Kidney (tissue), 14 donors: ENCODE data around the gene PKD2. TPM values are rescaled to one million over a fixed set of nuclear protein-coding genes. Genes with fewer than 3 reads are reported as not detected.

Experiments
- DNase-seq, 5 donors: peaks; one replicate each; pipeline ENCODE4 v3.0.0-alpha.2; 2013 to 2020
- FAIRE-seq: peaks from 2 replicates; lab custom pipeline; 2012; peaks lifted over from hg19 to GRCh38; lab: Jason Lieb, UNC
- H3K27ac ChIP-seq, 2 donors: one replicate each; pipeline ENCODE4 v1.7.0; 2013; ENCODE audit warnings: low read depth in 2 of 2, low read length in 2 of 2, inconsistent platforms in 1 of 2
- H3K27me3 ChIP-seq: one replicate; pipeline ENCODE4 v1.7.1; 2013; ENCODE audit warnings: low read length, inconsistent platforms; ENCODE audit not compliant: control insufficient read depth, insufficient read depth
- H3K36me3 ChIP-seq, 3 donors: one replicate each; pipeline versions ENCODE4 v1.7.0 to v1.7.1; 2013; ENCODE audit warnings: low read length in 3 of 3, control low read depth in 1 of 3, inconsistent platforms in 1 of 3; ENCODE audit not compliant: insufficient read depth in 3 of 3, control insufficient read depth in 2 of 3
- H3K4me1 ChIP-seq, 3 donors: one replicate each; pipeline versions ENCODE4 v1.7.0 to v1.7.1; 2013; ENCODE audit warnings: low read length in 3 of 3, inconsistent platforms in 1 of 3, low read depth in 1 of 3; ENCODE audit not compliant: control insufficient read depth in 2 of 3, insufficient read depth in 2 of 3
- H3K4me3 ChIP-seq, 3 donors: one replicate each; pipeline versions ENCODE4 v1.7.0 to v1.8.1; 2013; ENCODE audit warnings: low read length in 3 of 3, control low read depth in 1 of 3, inconsistent platforms in 1 of 3
- H3K9ac ChIP-seq, 3 donors: one replicate each; pipeline versions ENCODE4 v1.7.0 to v1.7.1; 2013; ENCODE audit warnings: low read length in 3 of 3, control low read depth in 1 of 3, inconsistent platforms in 1 of 3
- H3K9me3 ChIP-seq, 3 donors: one replicate each; pipeline versions ENCODE4 v1.7.0 to v1.7.1; 2013; ENCODE audit warnings: low read length in 3 of 3, control low read depth in 1 of 3, inconsistent platforms in 1 of 3; ENCODE audit not compliant: control insufficient read depth in 2 of 3, insufficient read depth in 1 of 3
- intact Hi-C: fragments of 100-400 bp; cut with DNase I; formaldehyde crosslinking; loops from one replicate; pipeline ENCODE4 v1.11.1; 2022
- polyA plus RNA-seq: library from polyadenylated mRNA; stranded (reverse); fragments of 350-450 nt; fragmentation: Illumina TruSeq; extraction: RNeasy Lipid Tissue Mini Kit (QIAGEN cat#74804); gene quantifications from one replicate; pipeline ENCODE4 v1.2.3, GENCODE V29; 2014; ENCODE audit warnings: low read depth, low replicate concordance; ENCODE audit not compliant: insufficient read depth
- total RNA-seq: library from RNA; stranded (reverse); fragmentation: NEBNext Ultra II Directional; extraction: Animal tissue kit (Norgen Biotek cat#: 25700); gene quantifications from one replicate; pipeline ENCODE4 v1.2.1, GENCODE V29; 2021
- TF ChIP-seq, protein P1 (sequence below): IDR thresholded peaks from 3 replicates; pipeline ENCODE4 v1.5.1; 2012; ENCODE audit warnings: mild to moderate bottlenecking, moderate library complexity, borderline replicate concordance; ENCODE audit not compliant: insufficient read depth; ENCODE audit errors: extremely low read depth
- donor health status: control.
- donor health status: control.
- donor health status: control.
- donor health status: control.
- donor health status: control.
- donor health status: DM: yes; HTN: yes; CAD: no.
- donor health status: Normal renal cell carcinoma (clear cell type).

PKD2 gene
- total and polyA plus RNA-seq, 2 donors from 2014 or later, result 21.2 to 92.6 TPM

- Histone ChIP-seq H3K4me3 (no peak overlapping the region), H3K36me3 (no peaks in the 10 kb centered on the region), H3K27ac (no peak overlapping the region), H3K9ac (no peak overlapping the region), H3K4me1 (no peaks in the 10 kb centered on the region), H3K9me3 (no peaks in the 10 kb centered on the region), H3K27me3 (no peaks in the 10 kb centered on the region)
- DNase-seq (no peak), FAIRE-seq (no peak)
- TF ChIP-seq, protein P1, sequence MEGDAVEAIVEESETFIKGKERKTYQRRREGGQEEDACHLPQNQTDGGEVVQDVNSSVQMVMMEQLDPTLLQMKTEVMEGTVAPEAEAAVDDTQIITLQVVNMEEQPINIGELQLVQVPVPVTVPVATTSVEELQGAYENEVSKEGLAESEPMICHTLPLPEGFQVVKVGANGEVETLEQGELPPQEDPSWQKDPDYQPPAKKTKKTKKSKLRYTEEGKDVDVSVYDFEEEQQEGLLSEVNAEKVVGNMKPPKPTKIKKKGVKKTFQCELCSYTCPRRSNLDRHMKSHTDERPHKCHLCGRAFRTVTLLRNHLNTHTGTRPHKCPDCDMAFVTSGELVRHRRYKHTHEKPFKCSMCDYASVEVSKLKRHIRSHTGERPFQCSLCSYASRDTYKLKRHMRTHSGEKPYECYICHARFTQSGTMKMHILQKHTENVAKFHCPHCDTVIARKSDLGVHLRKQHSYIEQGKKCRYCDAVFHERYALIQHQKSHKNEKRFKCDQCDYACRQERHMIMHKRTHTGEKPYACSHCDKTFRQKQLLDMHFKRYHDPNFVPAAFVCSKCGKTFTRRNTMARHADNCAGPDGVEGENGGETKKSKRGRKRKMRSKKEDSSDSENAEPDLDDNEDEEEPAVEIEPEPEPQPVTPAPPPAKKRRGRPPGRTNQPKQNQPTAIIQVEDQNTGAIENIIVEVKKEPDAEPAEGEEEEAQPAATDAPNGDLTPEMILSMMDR, result no peak
- intact Hi-C loops, result no loop called here
Observed at GRCh38 chr4:88001871-88002270, 5.6 kb upstream of the PKD2 start.

- intact Hi-C loops, result no loop called here
- DNase-seq (no peak), FAIRE-seq (no peak)
- H3K4me3 ChIP-seq, result no peak overlapping the region
- TF ChIP-seq, protein P1, result no peak
- no peak overlapping the region for H3K9ac ChIP-seq
- H3K36me3 ChIP-seq, result no peaks in the 10 kb centered on the region
- H3K27ac ChIP-seq, result no peak overlapping the region
- H3K9me3 ChIP-seq, result no peaks in the 10 kb centered on the region
- no peaks in the 10 kb centered on the region for H3K27me3 ChIP-seq
- H3K4me1 ChIP-seq, result peaks cover 0 to 3% (median 0%) of the 10 kb centered on the region in 3 donors
Observed at GRCh38 chr4:88002786-88003185, 4.6 kb upstream of the PKD2 start.

DNA sequence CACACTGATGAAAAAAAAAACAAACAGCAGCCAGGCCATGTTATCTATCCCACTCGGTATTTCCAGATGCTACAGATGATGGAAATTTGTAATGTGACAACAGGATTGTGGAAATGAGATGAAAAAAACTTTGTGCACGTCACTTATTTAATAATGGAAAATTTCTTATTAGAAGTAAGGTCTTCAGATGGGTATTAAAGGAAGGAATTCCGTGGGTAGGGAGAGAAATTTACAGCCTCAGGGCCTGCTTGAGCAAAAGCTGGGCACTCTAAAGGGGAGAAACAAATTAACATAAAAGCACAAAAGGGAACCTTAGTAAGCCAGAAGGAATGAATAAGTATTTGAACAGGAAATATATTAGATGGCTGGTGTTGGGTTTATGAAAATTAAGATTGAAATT, 4.2 kb upstream of the PKD2 start:
- no peaks in the 10 kb centered on the region for H3K27me3 ChIP-seq
- intact Hi-C loops, result no loop called here
- H3K9me3 ChIP-seq, result no peaks in the 10 kb centered on the region
- TF ChIP-seq, protein P1, result no peak
- FAIRE-seq (no peak), DNase-seq (no peak)
- no peak overlapping the region for H3K4me3 ChIP-seq
- H3K4me1 ChIP-seq, result peaks cover 0 to 3% (median 0%) of the 10 kb centered on the region in 3 donors
- H3K36me3 ChIP-seq, result no peaks in the 10 kb centered on the region
- H3K9ac ChIP-seq, result no peak overlapping the region
- H3K27ac ChIP-seq, result no peak overlapping the region

DNA sequence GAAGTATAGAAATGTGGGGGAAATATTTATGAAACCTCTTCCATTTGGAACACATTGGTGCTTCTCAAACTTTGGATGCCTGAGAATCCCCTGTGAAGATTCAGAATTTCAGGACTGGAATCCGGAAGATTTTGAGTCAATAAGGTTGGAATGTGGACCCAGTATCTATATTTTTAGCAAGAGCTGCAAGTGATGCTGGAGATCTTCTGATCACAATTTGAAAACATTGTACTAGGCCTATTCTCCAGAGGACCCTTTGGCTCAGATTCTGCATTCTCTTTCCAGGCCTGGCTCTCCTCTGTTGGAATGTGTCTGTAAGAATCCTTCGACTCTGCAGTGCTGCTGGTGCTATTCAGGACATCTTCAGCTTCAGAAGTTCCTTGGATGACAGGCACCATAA, 2.4 kb upstream of the PKD2 start:
- H3K27me3 ChIP-seq, result no peaks in the 10 kb centered on the region
- no peaks in the 10 kb centered on the region for H3K9me3 ChIP-seq
- intact Hi-C loops, result no loop called here
- TF ChIP-seq, protein P1, result no peak
- no peaks in the 10 kb centered on the region for H3K36me3 ChIP-seq
- FAIRE-seq, result no peak
- H3K4me3 ChIP-seq, result no peak overlapping the region
- H3K27ac ChIP-seq, result no peak overlapping the region
- H3K4me1 ChIP-seq, result peaks cover 0 to 7% (median 5%) of the 10 kb centered on the region in 3 donors
- DNase-seq, result no peak
- H3K9ac ChIP-seq, result no peak overlapping the region
